ENCODE measurements around the gene LRRFIP2. TPM values are rescaled to one million over a fixed set of nuclear protein-coding genes. Genes with fewer than 3 reads are reported as not detected.

Gene LRRFIP2
- total and polyA plus RNA-seq, 2 of the 8 experiments (the other 6 are each of a cell fraction or from before 2014, with no cell fraction given), result 8.8 to 25.6 TPM

GRCh38 chr3:37096288-37096687 is 78.1 kb downstream of the LRRFIP2 start:
- H3K23me2 ChIP-seq (ENCODE audit: low read depth, low read length), result no peaks in the 10 kb centered on the region
- no peak overlapping the region for H3K4me3 ChIP-seq (ENCODE audit: extremely low read depth in 1 of 4, insufficient read depth in 2 of 4, low read depth in 3 of 4, low read length in 4 of 4)
- TF ChIP-seq CBX8 (IDR thresholded peaks at IDR 0.05; ENCODE audit: borderline replicate concordance, low read depth, low read length) (no peak), SIRT6 (IDR thresholded peaks at IDR 0.05; ENCODE audit: low read length) (no peak), SP1 (IDR thresholded peaks at IDR 0.05; ENCODE audit: low read depth, low read length) (no peak), NANOG (IDR thresholded peaks at IDR 0.05; ENCODE audit: insufficient read depth, low read depth, low read length, poor library complexity, severe bottlenecking) (no peak), USF2 (IDR thresholded peaks at IDR 0.05; ENCODE audit: low read length) (no peak), ATF2 (IDR thresholded peaks at IDR 0.05; ENCODE audit: low read length) (no peak), GTF2F1 (IDR thresholded peaks at IDR 0.05; ENCODE audit: borderline replicate concordance, low read depth, low read length) (no peak), ZNF274 (IDR thresholded peaks at IDR 0.05; ENCODE audit: borderline replicate concordance, extremely low read depth, low read length) (no peak)
- H3K79me1 ChIP-seq (ENCODE audit: low read depth, low read length), result no peaks in the 10 kb centered on the region
- DNase-seq (ENCODE audit: low read depth in 1 of 2, low spot score in 2 of 2) (no peak), FAIRE-seq (no peak)
- POLR2A ChIA-PET (ENCODE audit: partially characterized antibody), result no interaction called here
- CTCF ChIA-PET (ENCODE audit: partially characterized antibody), result no interaction called here
- H3K4ac ChIP-seq (replicated peaks; ENCODE audit: insufficient read length, low read depth, low read length), result no peak overlapping the region
- no peak overlapping the region for H3K18ac ChIP-seq (ENCODE audit: extremely low read depth, low read length)
- H2BK15ac ChIP-seq (ENCODE audit: low read length), result no peak overlapping the region
- no peaks in the 10 kb centered on the region for H3K79me2 ChIP-seq (ENCODE audit: control insufficient read depth in 1 of 2, insufficient read depth in 2 of 2, low read length in 2 of 2)
- no peak overlapping the region for H3K23ac ChIP-seq (ENCODE audit: insufficient read length)
- H4K91ac ChIP-seq (replicated peaks; ENCODE audit: insufficient read length, low read length), result no peak overlapping the region
- no peaks in the 10 kb centered on the region for H3K36me3 ChIP-seq (ENCODE audit: control insufficient read depth in 2 of 4, insufficient read depth in 4 of 4, low read length in 3 of 4)
- no peak overlapping the region for H4K8ac ChIP-seq (ENCODE audit: extremely low read depth, insufficient read depth, low read length)
- H2BK20ac ChIP-seq (ENCODE audit: low read length), result no peak overlapping the region
- no peak overlapping the region for H2AK5ac ChIP-seq (ENCODE audit: low read depth, low read length)
- H3K14ac ChIP-seq (ENCODE audit: insufficient read length), result no peak overlapping the region
- no peak overlapping the region for H2BK5ac ChIP-seq (ENCODE audit: low read depth, low read length)
- no peaks in the 10 kb centered on the region for H4K20me1 ChIP-seq (replicated peaks in 1 of 2; ENCODE audit: control insufficient read depth in 1 of 2, insufficient read depth in 2 of 2, low read length in 2 of 2)
- H3K4me2 ChIP-seq (ENCODE audit: insufficient read depth in 1 of 2, low read depth in 2 of 2, low read length in 2 of 2), result no peak overlapping the region
- H3K56ac ChIP-seq (replicated peaks; ENCODE audit: insufficient read length, low read depth, low read length), result no peak overlapping the region
- no peak overlapping the region for H2BK12ac ChIP-seq (ENCODE audit: low read depth, low read length)
- no peaks in the 10 kb centered on the region for H3K4me1 ChIP-seq (replicated peaks in 1 of 4; ENCODE audit: control insufficient read depth in 3 of 4, insufficient read depth in 4 of 4, low read length in 3 of 4)
- H3K9ac ChIP-seq (replicated peaks in 1 of 4; ENCODE audit: extremely low read depth in 1 of 4, low read depth in 3 of 4, low read length in 3 of 4), result no peak overlapping the region
- H3K27ac ChIP-seq (ENCODE audit: low read depth, low read length), result no peak overlapping the region
- no peaks in the 10 kb centered on the region for H3K9me3 ChIP-seq (ENCODE audit: insufficient read depth in 2 of 2, low read depth in 1 of 2, low read length in 1 of 2)
- no peak overlapping the region for H4K5ac ChIP-seq (ENCODE audit: insufficient read length, low read depth, low read length)
- WGBS, 2 experiments (ENCODE audit: extremely low coverage in 1 of 2, insufficient coverage in 1 of 2, insufficient read length in 1 of 2, insufficient replicate concordance in 2 of 2, low coverage in 1 of 2, low lambda C conversion rate in 2 of 2, missing lambda C conversion rate in 1 of 2), result 88% methylated on average over 1 of the region's 1 CpG; no CpG with 5 or more reads in 1 of the 2 experiments
- no peak overlapping the region for H2AFZ ChIP-seq (ENCODE audit: low read length)
- no peaks in the 10 kb centered on the region for H3K27me3 ChIP-seq (replicated peaks in 1 of 4; ENCODE audit: control insufficient read depth in 3 of 4, extremely low read depth in 1 of 4, insufficient read depth in 3 of 4, low read length in 3 of 4)
- no peak overlapping the region for H2BK120ac ChIP-seq (replicated peaks; ENCODE audit: low read depth, low read length)
